Measurements from ENCODE around the gene ODF2L. TPM values are rescaled to one million over a fixed set of nuclear protein-coding genes. Genes with fewer than 3 reads are reported as not detected.

Gene ODF2L
- total RNA-seq, 1 donor from 2014 or later, result 13.4 TPM

DNA sequence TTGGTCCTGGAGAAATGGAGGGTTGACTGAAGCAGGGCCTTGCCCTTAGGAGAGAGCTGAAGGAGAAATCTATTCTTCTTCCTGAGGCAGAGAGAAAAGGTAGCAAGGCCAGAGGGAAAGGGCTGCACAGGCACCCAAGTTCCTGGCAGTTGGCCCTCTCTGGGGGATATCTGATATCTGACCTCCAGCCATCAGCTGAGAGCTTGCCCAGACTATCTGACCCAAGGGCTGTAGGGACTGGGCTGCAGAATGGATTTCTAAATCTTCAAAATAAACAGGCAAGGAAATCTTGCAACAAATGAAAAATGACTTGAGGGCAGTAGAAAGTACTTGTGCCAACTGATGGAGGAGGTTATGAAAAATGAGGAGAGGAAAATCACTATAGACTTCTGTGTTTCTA is 27.4 kb upstream of the ODF2L start:
- TF ChIP-seq, protein P1, sequence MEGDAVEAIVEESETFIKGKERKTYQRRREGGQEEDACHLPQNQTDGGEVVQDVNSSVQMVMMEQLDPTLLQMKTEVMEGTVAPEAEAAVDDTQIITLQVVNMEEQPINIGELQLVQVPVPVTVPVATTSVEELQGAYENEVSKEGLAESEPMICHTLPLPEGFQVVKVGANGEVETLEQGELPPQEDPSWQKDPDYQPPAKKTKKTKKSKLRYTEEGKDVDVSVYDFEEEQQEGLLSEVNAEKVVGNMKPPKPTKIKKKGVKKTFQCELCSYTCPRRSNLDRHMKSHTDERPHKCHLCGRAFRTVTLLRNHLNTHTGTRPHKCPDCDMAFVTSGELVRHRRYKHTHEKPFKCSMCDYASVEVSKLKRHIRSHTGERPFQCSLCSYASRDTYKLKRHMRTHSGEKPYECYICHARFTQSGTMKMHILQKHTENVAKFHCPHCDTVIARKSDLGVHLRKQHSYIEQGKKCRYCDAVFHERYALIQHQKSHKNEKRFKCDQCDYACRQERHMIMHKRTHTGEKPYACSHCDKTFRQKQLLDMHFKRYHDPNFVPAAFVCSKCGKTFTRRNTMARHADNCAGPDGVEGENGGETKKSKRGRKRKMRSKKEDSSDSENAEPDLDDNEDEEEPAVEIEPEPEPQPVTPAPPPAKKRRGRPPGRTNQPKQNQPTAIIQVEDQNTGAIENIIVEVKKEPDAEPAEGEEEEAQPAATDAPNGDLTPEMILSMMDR (IDR thresholded peaks at IDR 0.05; ENCODE audit: insufficient read depth, low read length, severe bottlenecking), result no peak
- H3K4me3 ChIP-seq (ENCODE audit: low read depth, low read length), result no peak overlapping the region
- no peak for DNase-seq (ENCODE audit: low read depth)
- H3K36me3 ChIP-seq (ENCODE audit: control insufficient read depth, insufficient read depth, low read length), result no peaks in the 10 kb centered on the region
- no peaks in the 10 kb centered on the region for H3K27me3 ChIP-seq (ENCODE audit: control insufficient read depth, insufficient read depth, low read length)
- FAIRE-seq, result no peak

DNA sequence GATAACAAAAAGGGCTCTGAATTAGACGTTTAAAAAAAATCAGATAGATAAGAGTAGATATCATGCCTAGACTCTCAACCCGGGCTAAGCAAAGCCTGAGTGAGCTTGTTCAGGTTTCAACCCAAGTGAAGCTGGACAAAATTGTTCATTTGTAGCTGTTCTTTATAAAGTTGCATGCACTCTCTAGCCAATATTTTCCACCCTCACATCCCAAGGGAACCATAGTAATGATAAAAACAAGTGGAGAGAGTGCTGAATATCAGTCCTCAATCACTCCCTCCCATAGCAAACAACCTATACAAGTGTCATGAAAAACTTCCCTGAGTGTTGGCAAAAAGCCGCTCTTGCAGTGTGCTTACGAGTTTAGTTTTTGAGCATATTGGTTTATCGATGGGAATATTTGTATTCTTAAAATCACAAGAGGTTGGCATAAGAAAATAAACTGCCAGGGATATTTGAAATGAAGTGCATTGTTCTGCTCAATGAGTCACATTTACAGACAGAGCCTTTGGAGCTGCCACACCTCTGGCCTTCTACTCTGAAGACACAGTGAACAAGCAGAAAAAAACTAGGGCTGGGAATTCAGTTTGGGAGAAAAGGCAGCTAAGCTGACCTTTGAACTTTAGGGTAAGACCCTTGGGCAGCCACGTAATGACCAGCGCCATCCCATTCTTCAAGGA is 25.6 kb upstream of the ODF2L start:
- TF ChIP-seq, protein P1 (IDR thresholded peaks at IDR 0.05; ENCODE audit: insufficient read depth, low read length, severe bottlenecking), result no peak
- FAIRE-seq, result no peak
- DNase-seq (ENCODE audit: low read depth), result peak; percentile 62

DNA sequence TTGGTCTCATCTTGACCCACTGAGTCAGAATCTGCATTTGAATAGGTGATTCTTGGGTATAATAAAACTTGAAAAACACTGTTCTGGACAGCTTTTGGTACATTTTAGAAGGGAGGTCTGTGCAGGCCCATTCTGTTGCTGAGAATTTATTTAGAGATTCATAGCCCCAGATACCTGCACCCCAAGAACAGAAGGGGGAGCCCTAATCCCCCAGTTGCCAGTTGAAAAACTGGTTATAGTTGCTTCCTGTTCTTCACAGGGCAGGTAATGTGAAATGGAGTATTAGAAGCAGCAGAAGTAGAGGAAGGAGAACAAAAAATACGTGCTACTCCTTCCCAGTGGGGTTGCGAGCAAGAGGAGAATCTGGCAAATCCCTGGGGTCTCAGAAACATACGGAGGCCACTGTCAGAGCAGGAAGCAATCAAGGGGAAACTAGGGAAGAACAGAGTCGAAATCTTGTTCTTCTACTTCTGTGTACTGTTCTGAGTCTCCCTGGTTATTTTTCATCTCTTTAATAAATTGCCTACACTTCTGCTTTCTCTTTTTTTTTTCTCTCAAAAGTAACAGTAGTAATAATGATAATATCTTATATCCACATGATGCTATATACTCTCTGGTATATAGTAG is 23.3 kb upstream of the ODF2L start:
- H3K36me3 ChIP-seq (ENCODE audit: control insufficient read depth, insufficient read depth, low read length), result no peaks in the 10 kb centered on the region
- no peak for FAIRE-seq
- H3K4me3 ChIP-seq (ENCODE audit: low read depth, low read length), result no peak overlapping the region
- TF ChIP-seq, protein P1 (IDR thresholded peaks at IDR 0.05; ENCODE audit: insufficient read depth, low read length, severe bottlenecking), result peak; percentile 75
- H3K27me3 ChIP-seq (ENCODE audit: control insufficient read depth, insufficient read depth, low read length), result no peaks in the 10 kb centered on the region
- DNase-seq (ENCODE audit: low read depth), result peak; percentile 65

More for the DNA sequence above, 25.6 kb upstream of the ODF2L start:
- no peak overlapping the region for H3K4me3 ChIP-seq (ENCODE audit: low read depth, low read length)
- H3K27me3 ChIP-seq (ENCODE audit: control insufficient read depth, insufficient read depth, low read length), result no peaks in the 10 kb centered on the region
- H3K36me3 ChIP-seq (ENCODE audit: control insufficient read depth, insufficient read depth, low read length), result no peaks in the 10 kb centered on the region

DNA sequence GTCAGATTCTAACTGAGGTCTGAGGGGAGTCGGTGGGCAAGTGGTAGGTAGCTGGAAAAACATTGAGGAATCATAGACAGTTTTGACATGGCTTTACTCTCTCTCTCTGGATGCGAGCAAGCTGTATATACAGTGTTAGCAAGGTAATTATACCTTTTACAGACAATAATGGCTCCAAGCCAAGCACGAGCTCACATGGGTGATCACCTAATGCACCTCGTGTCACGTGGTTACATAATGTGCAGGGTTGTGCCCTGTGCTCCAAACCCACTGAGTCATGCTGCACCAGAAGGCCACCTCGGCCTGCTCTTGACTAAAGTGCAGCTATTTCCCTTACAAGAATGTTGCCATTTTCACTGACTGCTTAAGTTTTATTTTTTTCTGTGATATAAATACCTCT is 20.2 kb upstream of the ODF2L start:
- Histone ChIP-seq H3K36me3 (ENCODE audit: control insufficient read depth, insufficient read depth, low read length) (no peaks in the 10 kb centered on the region), H3K27me3 (ENCODE audit: control insufficient read depth, insufficient read depth, low read length) (no peaks in the 10 kb centered on the region), H3K4me3 (ENCODE audit: low read depth, low read length) (no peak overlapping the region)
- TF ChIP-seq, protein P1 (IDR thresholded peaks at IDR 0.05; ENCODE audit: insufficient read depth, low read length, severe bottlenecking), result no peak
- FAIRE-seq (no peak), DNase-seq (ENCODE audit: low read depth) (peak; percentile 81)

DNA sequence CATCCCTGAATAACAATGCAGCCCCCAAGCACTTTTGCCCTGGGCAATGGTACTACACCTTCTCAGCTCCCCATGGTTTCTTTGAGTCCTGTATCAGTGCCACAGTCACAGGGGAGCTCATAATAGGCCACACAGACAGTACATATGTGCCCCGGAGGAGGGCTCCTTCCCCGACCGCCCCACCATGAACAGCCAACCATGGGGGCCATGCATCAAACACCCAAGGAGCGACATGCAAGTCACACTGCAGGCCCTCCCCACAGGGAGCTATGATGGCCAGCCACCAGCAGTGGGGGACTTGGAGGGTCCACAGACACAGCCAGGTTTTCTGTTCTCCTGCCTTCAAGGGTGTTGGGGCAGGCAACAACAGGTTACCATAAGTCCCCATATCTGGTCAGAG is 14.8 kb upstream of the ODF2L start:
- DNase-seq (ENCODE audit: low read depth) (no peak), FAIRE-seq (no peak)
- H3K27me3 ChIP-seq (ENCODE audit: control insufficient read depth, insufficient read depth, low read length), result no peaks in the 10 kb centered on the region
- H3K36me3 ChIP-seq (ENCODE audit: control insufficient read depth, insufficient read depth, low read length), result no peaks in the 10 kb centered on the region
- H3K4me3 ChIP-seq (ENCODE audit: low read depth, low read length), result no peak overlapping the region
- TF ChIP-seq, protein P1 (IDR thresholded peaks at IDR 0.05; ENCODE audit: insufficient read depth, low read length, severe bottlenecking), result no peak

Data from bronchial epithelial cell (primary cell).